Measurements from ENCODE around the gene TSPAN18.

- TF ChIP-seq, protein P1, sequence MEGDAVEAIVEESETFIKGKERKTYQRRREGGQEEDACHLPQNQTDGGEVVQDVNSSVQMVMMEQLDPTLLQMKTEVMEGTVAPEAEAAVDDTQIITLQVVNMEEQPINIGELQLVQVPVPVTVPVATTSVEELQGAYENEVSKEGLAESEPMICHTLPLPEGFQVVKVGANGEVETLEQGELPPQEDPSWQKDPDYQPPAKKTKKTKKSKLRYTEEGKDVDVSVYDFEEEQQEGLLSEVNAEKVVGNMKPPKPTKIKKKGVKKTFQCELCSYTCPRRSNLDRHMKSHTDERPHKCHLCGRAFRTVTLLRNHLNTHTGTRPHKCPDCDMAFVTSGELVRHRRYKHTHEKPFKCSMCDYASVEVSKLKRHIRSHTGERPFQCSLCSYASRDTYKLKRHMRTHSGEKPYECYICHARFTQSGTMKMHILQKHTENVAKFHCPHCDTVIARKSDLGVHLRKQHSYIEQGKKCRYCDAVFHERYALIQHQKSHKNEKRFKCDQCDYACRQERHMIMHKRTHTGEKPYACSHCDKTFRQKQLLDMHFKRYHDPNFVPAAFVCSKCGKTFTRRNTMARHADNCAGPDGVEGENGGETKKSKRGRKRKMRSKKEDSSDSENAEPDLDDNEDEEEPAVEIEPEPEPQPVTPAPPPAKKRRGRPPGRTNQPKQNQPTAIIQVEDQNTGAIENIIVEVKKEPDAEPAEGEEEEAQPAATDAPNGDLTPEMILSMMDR (IDR thresholded peaks at IDR 0.05), result no peak
- TF ChIP-seq POLR2AphosphoS5 (IDR thresholded peaks at IDR 0.05; ENCODE audit: insufficient read depth in 1 of 2, low read depth in 1 of 2) (no peak), POLR2A (IDR thresholded peaks at IDR 0.05) (no peak)
These were observed 36.5 kb downstream of the TSPAN18 start for GRCh38 chr11:44763121-44763820.

All from vagina (tissue), 2 donors.